ENCODE data around the gene ARRB1.

Gene ARRB1

DNA sequence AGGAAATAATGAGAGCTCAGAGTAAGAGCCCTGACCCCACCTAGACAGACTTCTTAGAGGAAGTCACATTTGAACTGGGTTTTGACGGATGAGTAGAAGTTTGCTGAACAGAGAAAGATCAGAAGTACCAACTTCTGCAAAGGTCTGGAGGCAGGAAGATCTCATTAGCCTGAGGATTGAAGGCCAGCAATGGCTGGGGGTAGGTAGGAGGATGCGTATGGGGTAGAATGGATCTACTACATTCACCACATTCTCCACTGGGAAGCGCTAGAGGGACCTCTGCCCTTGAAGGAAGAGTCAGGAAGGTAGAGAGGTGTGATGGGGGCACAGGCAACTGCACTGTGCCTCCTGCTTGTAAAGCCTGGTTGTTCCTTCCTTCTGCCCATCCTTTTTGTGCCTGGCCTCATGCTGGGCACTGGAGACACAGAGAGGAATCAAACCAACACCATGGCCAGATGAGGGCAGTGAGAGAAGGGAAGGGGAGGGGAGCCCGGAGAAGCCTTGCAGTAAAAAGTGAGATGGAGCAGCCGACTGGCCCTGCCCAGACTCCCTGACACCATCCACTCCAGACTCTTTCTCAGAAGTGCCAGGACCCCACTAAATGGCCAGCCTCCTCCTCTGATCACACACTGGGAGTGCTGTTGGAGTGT is 106.0 kb downstream of the ARRB1 start:
- H3K4me3 ChIP-seq (ENCODE audit: control insufficient read depth, low read depth, low read length): no peak overlapping the region
- DNase-seq (ENCODE audit: low read depth): no peak
- TF ChIP-seq, protein P1, sequence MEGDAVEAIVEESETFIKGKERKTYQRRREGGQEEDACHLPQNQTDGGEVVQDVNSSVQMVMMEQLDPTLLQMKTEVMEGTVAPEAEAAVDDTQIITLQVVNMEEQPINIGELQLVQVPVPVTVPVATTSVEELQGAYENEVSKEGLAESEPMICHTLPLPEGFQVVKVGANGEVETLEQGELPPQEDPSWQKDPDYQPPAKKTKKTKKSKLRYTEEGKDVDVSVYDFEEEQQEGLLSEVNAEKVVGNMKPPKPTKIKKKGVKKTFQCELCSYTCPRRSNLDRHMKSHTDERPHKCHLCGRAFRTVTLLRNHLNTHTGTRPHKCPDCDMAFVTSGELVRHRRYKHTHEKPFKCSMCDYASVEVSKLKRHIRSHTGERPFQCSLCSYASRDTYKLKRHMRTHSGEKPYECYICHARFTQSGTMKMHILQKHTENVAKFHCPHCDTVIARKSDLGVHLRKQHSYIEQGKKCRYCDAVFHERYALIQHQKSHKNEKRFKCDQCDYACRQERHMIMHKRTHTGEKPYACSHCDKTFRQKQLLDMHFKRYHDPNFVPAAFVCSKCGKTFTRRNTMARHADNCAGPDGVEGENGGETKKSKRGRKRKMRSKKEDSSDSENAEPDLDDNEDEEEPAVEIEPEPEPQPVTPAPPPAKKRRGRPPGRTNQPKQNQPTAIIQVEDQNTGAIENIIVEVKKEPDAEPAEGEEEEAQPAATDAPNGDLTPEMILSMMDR (conservative IDR thresholded peaks at IDR 0.05; ENCODE audit: control insufficient read depth, insufficient read depth, low read depth, low read length): no peak

DNA sequence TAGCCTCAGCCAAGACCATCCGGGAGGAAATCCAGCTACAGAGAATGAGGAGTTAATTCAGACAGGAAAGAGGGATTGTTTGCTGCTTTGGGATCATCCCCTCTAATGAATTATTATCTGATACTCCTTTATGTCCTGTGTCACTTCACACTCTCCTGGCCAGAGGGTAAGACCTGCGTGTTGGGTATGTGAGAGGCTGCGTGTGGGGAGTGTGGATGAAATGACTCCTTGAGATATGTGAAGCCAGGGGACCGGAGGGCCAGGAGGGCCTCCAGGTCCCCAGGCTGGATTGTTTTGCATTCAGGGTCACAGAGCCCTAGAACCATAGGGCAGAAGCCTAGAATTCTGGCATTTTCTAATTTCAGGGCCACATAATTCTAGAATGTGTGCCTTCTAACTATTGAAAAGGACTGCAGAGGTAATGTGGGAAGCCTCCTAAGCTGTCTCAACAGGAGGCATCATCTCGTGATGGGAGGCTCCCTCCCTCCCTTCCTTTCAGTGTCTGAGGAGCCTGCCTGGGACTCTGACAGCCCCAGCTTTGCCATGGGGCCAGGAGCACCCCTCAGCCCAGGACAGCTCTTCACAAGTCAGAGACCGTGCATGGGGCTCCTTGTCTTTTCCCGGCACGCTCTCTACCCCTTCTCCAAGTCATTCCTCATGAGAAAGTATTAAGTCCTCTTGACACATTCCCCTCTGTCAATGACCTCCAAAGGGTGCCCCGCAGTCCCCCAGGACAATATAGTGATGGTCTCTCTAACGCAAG is 107.2 kb downstream of the ARRB1 start:
- TF ChIP-seq, protein P1 (conservative IDR thresholded peaks at IDR 0.05; ENCODE audit: control insufficient read depth, insufficient read depth, low read depth, low read length): no peak
- no peak overlapping the region for H3K4me3 ChIP-seq (ENCODE audit: control insufficient read depth, low read depth, low read length)
- no peak for DNase-seq (ENCODE audit: low read depth)

DNA sequence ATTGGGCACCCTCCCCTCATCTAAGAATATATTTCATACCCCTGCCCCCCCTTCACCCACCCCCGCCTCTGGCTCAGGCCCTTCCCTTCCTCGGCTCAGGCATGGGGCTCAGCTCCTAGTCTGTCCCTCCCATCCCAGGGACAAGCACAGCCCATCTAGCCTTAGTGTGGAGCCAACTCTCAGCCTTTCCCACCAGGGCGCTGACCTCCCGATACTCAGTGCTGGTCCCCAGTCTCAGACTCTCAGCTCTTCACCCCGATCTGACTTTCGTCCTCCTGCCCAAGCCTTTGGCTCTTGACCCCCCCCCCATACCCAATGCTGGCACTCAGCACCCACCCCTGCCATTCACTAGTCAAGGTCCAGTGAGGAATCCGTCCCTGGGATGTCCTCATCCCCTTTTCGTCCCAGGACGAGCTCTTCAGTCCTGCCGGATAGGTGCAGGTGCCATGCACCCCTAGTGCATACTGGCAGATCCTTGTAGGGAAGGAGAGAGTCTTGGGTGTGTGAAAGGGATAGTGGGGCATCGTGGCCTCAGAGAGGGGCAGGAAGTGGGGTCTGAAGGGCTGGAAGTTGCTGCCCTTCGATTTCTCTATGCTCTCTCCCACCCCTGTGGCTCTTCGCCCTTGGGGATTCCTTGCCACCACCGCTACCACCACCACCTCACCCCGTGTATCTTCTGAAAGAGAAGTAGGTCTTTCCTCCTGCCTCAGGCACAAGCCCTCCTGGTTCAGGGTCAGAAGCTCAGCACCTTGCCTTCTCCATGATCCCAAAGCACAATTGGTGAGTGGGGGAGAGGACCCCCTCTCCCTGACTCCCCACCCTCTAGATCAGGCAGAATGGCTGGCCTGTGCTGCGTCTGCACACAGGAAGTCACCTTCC is 108.5 kb downstream of the ARRB1 start:
- TF ChIP-seq, protein P1 (conservative IDR thresholded peaks at IDR 0.05; ENCODE audit: control insufficient read depth, insufficient read depth, low read depth, low read length): no peak
- no peak overlapping the region for H3K4me3 ChIP-seq (ENCODE audit: control insufficient read depth, low read depth, low read length)

DNA sequence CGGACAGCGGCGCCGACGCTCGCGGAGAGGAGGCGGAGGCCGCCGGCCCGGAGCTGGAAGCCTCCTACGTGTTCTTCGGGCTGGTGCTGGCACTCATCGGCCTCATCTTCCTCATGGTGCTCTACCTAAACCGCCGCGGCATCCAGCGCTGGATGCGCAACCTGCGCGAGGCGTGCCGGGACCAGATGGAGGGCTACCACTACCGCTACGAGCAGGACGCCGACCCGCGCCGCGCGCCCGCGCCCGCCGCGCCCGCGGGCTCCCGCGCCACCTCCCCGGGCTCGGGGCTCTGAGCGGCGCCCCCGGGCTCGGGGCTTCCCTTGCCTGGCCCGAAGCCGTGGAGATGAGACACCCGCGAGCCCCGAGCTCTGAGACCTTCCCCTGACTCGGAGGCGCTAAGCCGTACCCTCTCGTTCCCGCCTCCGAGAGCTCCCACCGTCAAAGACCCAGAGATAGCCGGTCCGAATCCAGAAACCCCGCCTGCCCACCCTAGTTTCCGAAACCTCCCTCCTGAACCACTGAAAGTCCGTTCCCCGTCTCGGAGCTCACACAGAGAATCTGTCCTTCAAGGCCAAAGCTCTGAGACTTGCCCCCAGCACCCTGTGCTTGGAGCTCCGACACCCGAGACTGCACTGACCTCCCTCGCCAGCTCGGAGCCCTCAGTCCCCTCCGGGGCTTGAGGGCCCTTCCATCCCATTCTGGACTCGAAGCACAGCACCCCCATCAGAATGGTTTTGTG is 109.4 kb downstream of the ARRB1 start:
- peak overlapping the region; percentile 23 for H3K4me3 ChIP-seq (ENCODE audit: control insufficient read depth, low read depth, low read length)
- TF ChIP-seq, protein P1 (conservative IDR thresholded peaks at IDR 0.05; ENCODE audit: control insufficient read depth, insufficient read depth, low read depth, low read length): no peak
- no peak for DNase-seq (ENCODE audit: low read depth)

More for the DNA sequence above, 108.5 kb downstream of the ARRB1 start:
- DNase-seq (ENCODE audit: low read depth): no peak

DNA sequence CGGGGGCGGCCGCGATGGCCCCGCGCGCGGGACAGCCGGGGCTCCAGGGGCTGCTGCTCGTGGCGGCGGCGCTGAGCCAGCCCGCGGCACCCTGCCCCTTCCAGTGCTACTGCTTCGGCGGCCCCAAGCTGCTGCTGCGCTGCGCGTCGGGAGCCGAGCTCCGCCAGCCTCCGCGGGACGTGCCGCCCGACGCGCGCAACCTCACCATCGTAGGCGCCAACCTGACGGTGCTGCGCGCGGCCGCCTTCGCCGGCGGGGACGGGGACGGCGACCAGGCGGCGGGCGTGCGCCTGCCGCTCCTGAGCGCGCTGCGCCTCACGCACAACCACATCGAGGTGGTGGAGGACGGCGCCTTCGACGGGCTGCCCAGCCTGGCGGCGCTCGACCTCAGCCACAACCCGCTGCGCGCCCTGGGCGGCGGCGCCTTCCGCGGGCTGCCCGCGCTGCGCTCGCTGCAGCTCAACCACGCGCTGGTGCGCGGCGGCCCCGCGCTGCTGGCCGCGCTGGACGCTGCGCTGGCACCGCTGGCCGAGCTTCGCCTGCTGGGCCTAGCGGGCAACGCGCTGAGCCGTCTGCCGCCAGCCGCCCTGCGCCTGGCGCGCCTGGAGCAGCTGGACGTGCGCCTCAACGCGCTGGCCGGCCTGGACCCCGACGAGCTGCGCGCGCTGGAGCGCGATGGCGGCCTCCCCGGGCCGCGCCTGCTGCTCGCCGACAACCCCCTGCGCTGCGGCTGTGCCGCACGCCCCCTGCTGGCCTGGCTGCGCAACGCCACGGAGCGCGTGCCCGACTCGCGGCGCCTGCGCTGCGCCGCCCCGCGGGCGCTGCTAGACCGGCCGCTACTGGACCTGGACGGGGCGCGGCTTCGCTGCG is 110.2 kb downstream of the ARRB1 start:
- no peak overlapping the region for H3K4me3 ChIP-seq (ENCODE audit: control insufficient read depth, low read depth, low read length)

More for the DNA sequence above, 110.2 kb downstream of the ARRB1 start:
- DNase-seq (ENCODE audit: low read depth): peak; percentile 77
- TF ChIP-seq, protein P1 (conservative IDR thresholded peaks at IDR 0.05; ENCODE audit: control insufficient read depth, insufficient read depth, low read depth, low read length): no peak

All from fibroblast of mammary gland (primary cell).